Body of pancreas (tissue), 4 donors: ENCODE data around the gene MGME1.

Experiments used
- CTCF ChIP-seq, 7 experiments: fragments of 450-650 bp in 4 of 7; fragments of 200-600 bp in 3 of 7; sonication (generic) in 3 of 7; IDR thresholded peaks; one replicate each; pipeline ENCODE4 v1.5.1; 2016 to 2019; ENCODE audit warnings: antibody characterized with exemption in 7 of 7
- POLR2A ChIP-seq, 3 donors: fragments of 450-650 bp; IDR thresholded peaks; one replicate each; pipeline ENCODE4 v1.6.1; 2016; ENCODE audit warnings: antibody characterized with exemption in 3 of 3, mild to moderate bottlenecking in 2 of 3

- TF ChIP-seq CTCF (IDR thresholded peaks at IDR 0.05) (no peak), POLR2A (IDR thresholded peaks at IDR 0.05) (no peak)
Observed at GRCh38 chr20:17990278-17990972, 21.6 kb downstream of the MGME1 start.
